Cardiac fibroblast (primary cell): Measurements from ENCODE around the gene RIPOR2.
"Not testable (repeated sequence)": the region's sequence is repeated elsewhere in the genome, so short reads cannot be mapped to it uniquely, and the experiment has no call there.

Experiments
- DNase-seq, 2 donors: peaks; one replicate each; pipeline versions ENCODE4 v3.0.0 to v3.0.0-alpha.2; 2010; ENCODE audit warnings: low read depth in 2 of 2
- H3K4me3 ChIP-seq, 2 donors: replicated peaks in 1 of 2; 1 replicate in 1 of 2; 2 replicates in 1 of 2; pipeline ENCODE4 v1.5.1; 2011; ENCODE audit warnings: low read depth in 2 of 2, low read length in 2 of 2, mild to moderate bottlenecking in 2 of 2, moderate library complexity in 1 of 2
- TF ChIP-seq, protein P1 (sequence below): IDR thresholded peaks from one replicate; pipeline ENCODE4 v1.5.1; 2011; ENCODE audit warnings: low read depth, mild to moderate bottlenecking, low read length, inconsistent platforms

Gene RIPOR2

DNA sequence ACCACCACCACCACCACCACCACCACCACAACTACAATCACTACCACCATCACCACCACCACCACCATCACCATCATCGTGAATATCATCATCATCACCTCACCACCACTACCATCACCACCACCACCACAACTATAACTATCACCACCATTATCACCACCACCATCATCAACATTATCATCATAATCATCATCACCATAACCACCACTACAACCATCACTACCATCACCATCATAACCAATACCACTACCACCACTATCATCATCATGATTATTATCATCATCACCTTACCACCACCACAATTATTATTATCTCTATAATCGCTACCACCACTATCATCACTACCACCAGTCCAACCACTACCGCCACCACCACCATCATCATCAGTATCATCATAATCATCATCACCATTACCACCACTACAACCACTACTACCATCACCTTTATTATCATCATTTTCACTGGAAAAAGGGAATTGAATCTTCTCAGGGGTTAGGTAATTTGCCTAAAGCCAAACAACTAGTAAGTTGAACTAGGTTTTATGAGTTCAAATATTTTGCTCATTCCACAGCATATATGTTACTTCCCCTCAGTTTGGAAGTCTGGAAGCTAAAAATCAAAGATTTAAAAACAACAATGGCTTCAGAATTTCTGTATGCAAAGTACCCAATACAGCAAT lies 8.3 kb downstream of the RIPOR2 start:
- DNase-seq = no peak
- no peak overlapping the region for H3K4me3 ChIP-seq
- TF ChIP-seq, protein P1, sequence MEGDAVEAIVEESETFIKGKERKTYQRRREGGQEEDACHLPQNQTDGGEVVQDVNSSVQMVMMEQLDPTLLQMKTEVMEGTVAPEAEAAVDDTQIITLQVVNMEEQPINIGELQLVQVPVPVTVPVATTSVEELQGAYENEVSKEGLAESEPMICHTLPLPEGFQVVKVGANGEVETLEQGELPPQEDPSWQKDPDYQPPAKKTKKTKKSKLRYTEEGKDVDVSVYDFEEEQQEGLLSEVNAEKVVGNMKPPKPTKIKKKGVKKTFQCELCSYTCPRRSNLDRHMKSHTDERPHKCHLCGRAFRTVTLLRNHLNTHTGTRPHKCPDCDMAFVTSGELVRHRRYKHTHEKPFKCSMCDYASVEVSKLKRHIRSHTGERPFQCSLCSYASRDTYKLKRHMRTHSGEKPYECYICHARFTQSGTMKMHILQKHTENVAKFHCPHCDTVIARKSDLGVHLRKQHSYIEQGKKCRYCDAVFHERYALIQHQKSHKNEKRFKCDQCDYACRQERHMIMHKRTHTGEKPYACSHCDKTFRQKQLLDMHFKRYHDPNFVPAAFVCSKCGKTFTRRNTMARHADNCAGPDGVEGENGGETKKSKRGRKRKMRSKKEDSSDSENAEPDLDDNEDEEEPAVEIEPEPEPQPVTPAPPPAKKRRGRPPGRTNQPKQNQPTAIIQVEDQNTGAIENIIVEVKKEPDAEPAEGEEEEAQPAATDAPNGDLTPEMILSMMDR = no peak

DNA sequence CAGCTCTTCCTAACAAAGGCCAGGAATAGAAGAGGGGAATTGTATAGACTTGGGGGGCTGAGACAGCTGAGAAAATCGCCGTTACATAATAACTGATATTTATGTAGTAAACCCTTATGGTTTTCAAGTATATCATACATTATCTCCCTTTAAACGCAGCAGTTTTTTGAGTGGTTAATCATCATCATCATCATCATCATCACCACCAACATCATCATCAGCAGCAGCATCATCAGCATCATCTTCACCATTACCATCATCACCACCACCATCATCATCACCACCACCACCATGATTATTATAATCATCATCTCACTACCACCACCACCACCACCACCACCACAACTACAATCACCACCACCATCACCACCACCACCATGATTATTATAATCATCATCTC lies 9.1 kb downstream of the RIPOR2 start:
- not testable (repeated sequence) for DNase-seq

DNA sequence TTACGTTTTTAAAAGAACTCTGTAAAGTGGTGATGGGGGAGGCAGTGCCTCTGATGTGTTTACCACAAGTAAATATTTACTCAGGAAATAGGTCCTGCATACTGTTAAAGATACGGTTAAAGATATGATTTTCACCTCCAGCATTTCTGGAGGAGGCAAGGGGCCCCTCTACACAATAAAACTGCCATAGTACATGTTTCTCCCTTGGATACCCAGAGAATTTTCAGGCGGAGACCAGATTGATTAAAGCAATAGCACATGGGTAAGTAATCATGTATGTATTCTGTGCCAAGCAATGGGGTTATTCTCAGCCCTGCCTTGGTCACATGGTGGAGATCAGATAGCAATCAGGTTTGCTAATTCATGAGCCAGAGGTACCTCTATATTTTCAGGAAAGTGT lies 9.6 kb downstream of the RIPOR2 start:
- TF ChIP-seq, protein P1 = no peak
- no peak overlapping the region for H3K4me3 ChIP-seq
- DNase-seq = no peak

More for the DNA sequence above, 9.1 kb downstream of the RIPOR2 start:
- H3K4me3 ChIP-seq = not testable (repeated sequence)

DNA sequence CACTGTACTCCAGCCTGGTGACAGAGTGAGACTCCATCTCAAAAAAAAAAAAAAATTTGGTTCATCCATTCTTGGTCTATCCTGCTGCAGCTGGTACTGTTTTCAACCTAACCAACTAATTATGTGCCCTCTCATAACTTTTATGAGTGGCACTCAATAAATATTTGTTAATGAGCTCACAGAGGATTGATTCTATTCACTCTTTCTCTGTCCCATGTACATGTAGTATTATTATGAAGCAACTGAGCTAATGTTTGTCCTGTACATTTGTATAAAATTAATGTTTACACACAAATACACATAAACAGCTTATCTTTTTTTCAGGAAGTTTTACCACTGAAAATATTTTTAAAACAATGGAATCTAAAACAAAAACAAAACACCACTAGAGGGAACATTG lies 10.1 kb downstream of the RIPOR2 start:
- no peak for DNase-seq
- TF ChIP-seq, protein P1 = no peak
- H3K4me3 ChIP-seq = no peak overlapping the region

DNA sequence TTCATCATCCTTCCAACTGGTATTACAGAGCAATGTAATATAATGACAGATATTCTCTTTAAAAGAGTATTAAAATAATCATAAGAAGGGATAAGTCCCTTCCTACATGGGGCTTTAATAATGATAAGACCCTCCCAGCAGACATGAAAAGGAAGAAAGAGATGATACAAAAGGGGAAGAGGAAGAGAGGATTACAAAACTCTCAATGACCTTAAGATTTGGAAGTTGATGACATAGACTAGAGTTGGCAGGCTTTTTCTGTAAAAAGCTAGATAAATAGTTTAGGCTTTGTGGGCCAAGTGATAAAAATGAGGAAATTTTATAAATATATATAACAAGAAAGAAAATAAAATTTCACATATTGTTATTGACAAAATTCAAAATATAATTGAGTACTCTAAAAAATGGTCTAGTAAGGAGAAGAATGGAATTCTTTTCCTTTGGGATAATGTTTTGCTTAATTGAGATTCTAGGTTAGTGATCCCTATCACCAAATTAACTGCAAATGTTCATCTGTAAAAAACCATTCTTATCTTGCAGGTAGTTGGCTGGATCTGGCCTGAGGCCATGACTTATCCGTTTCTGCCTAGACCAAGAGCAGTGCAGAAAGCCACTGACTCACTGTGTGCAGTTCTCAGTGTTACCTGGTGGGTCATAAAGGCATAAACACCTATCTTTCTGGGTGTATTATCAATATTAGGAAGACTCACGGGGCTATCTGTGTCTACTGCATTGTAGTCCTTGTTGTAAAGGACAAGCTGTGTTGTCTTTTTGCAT lies 11.0 kb downstream of the RIPOR2 start:
- TF ChIP-seq, protein P1 = no peak
- H3K4me3 ChIP-seq = no peak overlapping the region
- no peak for DNase-seq

DNA sequence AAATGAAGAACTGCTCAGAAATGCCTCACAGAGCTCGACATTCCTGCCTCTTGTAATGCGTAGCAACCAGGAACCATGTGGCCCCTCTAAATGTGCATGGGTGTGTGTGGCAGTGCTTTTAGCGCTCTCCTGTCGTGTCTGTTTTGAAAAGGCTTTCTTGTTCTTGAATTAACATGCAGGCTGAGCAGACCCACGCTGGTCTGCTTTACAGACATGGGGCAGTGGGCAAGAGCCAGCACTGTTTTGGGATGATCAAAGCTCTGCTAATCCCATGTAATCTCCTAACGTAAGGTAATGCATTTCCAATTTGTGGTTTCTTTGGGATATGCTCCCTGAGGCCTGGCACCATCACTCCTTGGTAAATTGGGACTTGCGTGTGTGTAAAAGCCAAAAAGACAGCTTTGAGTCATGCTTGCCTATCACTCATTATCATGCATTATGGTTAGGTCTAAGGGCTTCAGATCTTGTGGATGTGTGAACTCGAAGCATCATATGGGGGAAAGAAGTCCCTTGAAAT lies 11.8 kb downstream of the RIPOR2 start:
- H3K4me3 ChIP-seq = no peak overlapping the region
- no peak for DNase-seq
- TF ChIP-seq, protein P1 = no peak

DNA sequence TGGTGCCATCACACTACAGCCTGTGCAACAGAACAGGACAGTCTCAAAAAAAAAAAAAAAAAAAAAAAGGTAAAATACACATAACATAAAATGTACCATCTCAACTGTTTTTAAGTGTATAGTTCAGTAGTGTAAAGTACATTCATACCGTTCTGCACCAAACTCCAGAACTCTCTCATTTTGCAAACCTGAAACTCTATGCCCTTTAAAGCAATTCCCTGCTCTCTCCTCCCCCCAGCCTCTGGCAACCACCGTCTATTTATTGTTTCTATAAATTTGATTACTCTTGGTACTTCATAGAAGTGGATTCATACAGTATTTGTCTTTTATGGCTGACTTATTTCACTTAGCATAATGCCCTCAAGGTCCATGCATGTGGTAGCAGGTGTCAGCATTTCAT lies 12.9 kb downstream of the RIPOR2 start:
- TF ChIP-seq, protein P1 = no peak
- no peak overlapping the region for H3K4me3 ChIP-seq
- no peak for DNase-seq
